HEK293 (cell line): Measurements from ENCODE around the gene ACER3.

Experiments used
- CTCF ChIA-PET: fragments of 350-600 bp; formaldehyde crosslinking; extraction: SDS; loops from one replicate; lab custom pipeline; 2021; ENCODE audit warnings: antibody characterized with exemption; lab: Yijun Ruan, JAX
- POLR2A ChIA-PET: fragments of 300-600 bp; formaldehyde crosslinking; extraction: SDS; loops from one replicate; lab custom pipeline; 2020; ENCODE audit warnings: antibody characterized with exemption, inconsistent platforms; lab: Yijun Ruan, JAX
- H3K27ac ChIP-seq: fragments of 200-500 bp; sonication (Bioruptor generic); 2 replicates; pipeline ENCODE4 v1.5.1; 2014; ENCODE audit warnings: low read depth, low read length, control low read depth, inconsistent platforms; ENCODE audit errors: extremely low read depth
- H3K36me3 ChIP-seq, 2 experiments: fragments of 200-500 bp in 1 of 2; sonication (Bioruptor generic) in 1 of 2; 1 replicate in 1 of 2; 2 replicates in 1 of 2; pipeline ENCODE4 v1.5.1; 2014 to 2017; ENCODE audit warnings: inconsistent platforms in 2 of 2, low read length in 2 of 2; ENCODE audit not compliant: control insufficient read depth in 2 of 2, insufficient read depth in 1 of 2
- H3K4me1 ChIP-seq: fragments of 200-500 bp; sonication (Bioruptor generic); 2 replicates; pipeline ENCODE4 v1.5.1; 2014; ENCODE audit warnings: mild to moderate bottlenecking, low read length, inconsistent platforms; ENCODE audit not compliant: control insufficient read depth, insufficient read depth
- H3K4me3 ChIP-seq: 2 replicates; pipeline ENCODE4 v1.5.1; 2011; ENCODE audit warnings: low read depth, mild to moderate bottlenecking, control low read depth, low read length, moderate library complexity
- H3K9me3 ChIP-seq: fragments of 200-500 bp; sonication (Bioruptor generic); 2 replicates; pipeline ENCODE4 v1.5.1; 2014; ENCODE audit warnings: low read depth, low read length, inconsistent platforms; ENCODE audit not compliant: control insufficient read depth, insufficient read depth
- EGR2 ChIP-seq: fragments of 450-650 bp; formaldehyde crosslinking; IDR thresholded peaks from 2 replicates; pipeline ENCODE4 v1.5.1; 2016; ENCODE audit warnings: low read depth, missing biosample characterization, missing genetic modification characterization
- FEZF1 ChIP-seq: fragments of 450-650 bp; formaldehyde crosslinking; IDR thresholded peaks from 2 replicates; pipeline ENCODE4 v1.5.1; 2016; ENCODE audit warnings: missing biosample characterization, missing genetic modification characterization
- GLI4 ChIP-seq: fragments of 450-650 bp; formaldehyde crosslinking; IDR thresholded peaks from 2 replicates; pipeline ENCODE4 v1.5.1; 2016; ENCODE audit warnings: missing biosample characterization, missing genetic modification characterization
- HOXD13 ChIP-seq: sonication (generic); formaldehyde crosslinking; IDR thresholded peaks from 2 replicates; pipeline ENCODE4 v1.8.0; 2022; ENCODE audit warnings: missing genetic modification reagents, borderline replicate concordance
- MZF1 ChIP-seq: fragments of 450-650 bp; formaldehyde crosslinking; IDR thresholded peaks from 2 replicates; pipeline ENCODE4 v1.5.1; 2017; ENCODE audit warnings: missing biosample characterization, missing genetic modification characterization, borderline replicate concordance
- OSR2 ChIP-seq: fragments of 450-650 bp; formaldehyde crosslinking; IDR thresholded peaks from 2 replicates; pipeline ENCODE4 v1.5.1; 2016; ENCODE audit warnings: missing biosample characterization, missing genetic modification characterization
- PRDM1 ChIP-seq: fragments of 450-650 bp; formaldehyde crosslinking; IDR thresholded peaks from 2 replicates; pipeline ENCODE4; 2016; ENCODE audit warnings: missing biosample characterization, missing genetic modification characterization
- REPIN1 ChIP-seq: fragments of 450-650 bp; formaldehyde crosslinking; IDR thresholded peaks from 2 replicates; pipeline ENCODE4 v1.5.1; 2017; ENCODE audit warnings: missing biosample characterization, missing genetic modification characterization, low read depth
- YY1 ChIP-seq: fragments of 450-650 bp; formaldehyde crosslinking; IDR thresholded peaks from 2 replicates; pipeline ENCODE4 v1.5.1; 2018; ENCODE audit warnings: missing biosample characterization, missing genetic modification characterization
- ZNF157 ChIP-seq: fragments of 450-650 bp; formaldehyde crosslinking; IDR thresholded peaks from 2 replicates; pipeline ENCODE4 v1.5.1; 2016; ENCODE audit warnings: missing biosample characterization, missing genetic modification characterization
- ZNF16 ChIP-seq: fragments of 450-650 bp; formaldehyde crosslinking; IDR thresholded peaks from 2 replicates; pipeline ENCODE4 v1.5.1; 2016; ENCODE audit warnings: low read depth, missing biosample characterization, missing genetic modification characterization
- ZNF184 ChIP-seq: fragments of 450-650 bp; IDR thresholded peaks from 2 replicates; pipeline ENCODE4 v1.5.1; 2018; ENCODE audit warnings: missing biosample characterization, mild to moderate bottlenecking, missing genetic modification characterization
- ZNF248 ChIP-seq: fragments of 450-650 bp; formaldehyde crosslinking; IDR thresholded peaks from 2 replicates; pipeline ENCODE4 v1.5.1; 2017; ENCODE audit warnings: missing biosample characterization, missing genetic modification characterization
- ZNF292 ChIP-seq: fragments of 450-650 bp; formaldehyde crosslinking; IDR thresholded peaks from 2 replicates; pipeline ENCODE4 v1.5.1; 2016; ENCODE audit warnings: low read depth, missing biosample characterization, missing genetic modification characterization, borderline replicate concordance
- ZNF600 ChIP-seq: fragments of 450-650 bp; formaldehyde crosslinking; IDR thresholded peaks from 2 replicates; pipeline ENCODE4 v1.5.1; 2016; ENCODE audit warnings: missing biosample characterization, missing genetic modification characterization
- ZNF639 ChIP-seq: fragments of 450-650 bp; formaldehyde crosslinking; IDR thresholded peaks from 2 replicates; pipeline ENCODE4 v1.5.1; 2016; ENCODE audit warnings: missing biosample characterization, missing genetic modification characterization
- ZNF654 ChIP-seq: fragments of 450-650 bp; formaldehyde crosslinking; IDR thresholded peaks from 2 replicates; pipeline ENCODE4 v1.5.1; 2016; ENCODE audit warnings: low read depth, missing biosample characterization, missing genetic modification characterization
- ZNF76 ChIP-seq: fragments of 450-650 bp; formaldehyde crosslinking; IDR thresholded peaks from 2 replicates; pipeline ENCODE4; 2016; ENCODE audit warnings: low read depth, missing biosample characterization, missing genetic modification characterization, borderline replicate concordance
- ZNF785 ChIP-seq: fragments of 450-650 bp; formaldehyde crosslinking; IDR thresholded peaks from 2 replicates; pipeline ENCODE4 v1.5.1; 2016; ENCODE audit warnings: missing biosample characterization, missing genetic modification characterization
- ZSCAN18 ChIP-seq: fragments of 450-650 bp; formaldehyde crosslinking; IDR thresholded peaks from 2 replicates; pipeline ENCODE4 v1.5.1; 2016; ENCODE audit warnings: missing biosample characterization, missing genetic modification characterization
- TF ChIP-seq, protein P1 (sequence below): fragments of 450-650 bp; formaldehyde crosslinking; IDR thresholded peaks from 2 replicates; pipeline ENCODE4 v1.5.1; 2016; ENCODE audit warnings: missing biosample characterization, missing genetic modification characterization
- TF ChIP-seq, protein P2 (sequence below): IDR thresholded peaks from 2 replicates; pipeline ENCODE4 v1.6.1; 2011; ENCODE audit warnings: mild to moderate bottlenecking, low read depth, low read length, borderline replicate concordance
- TF ChIP-seq, protein P3 (sequence below): fragments of 450-650 bp; formaldehyde crosslinking; IDR thresholded peaks from 2 replicates; pipeline ENCODE4 v1.5.1; 2017; ENCODE audit warnings: missing biosample characterization, missing genetic modification characterization

Gene ACER3

GRCh38 chr11:76911415-76911808 lies 50.7 kb downstream of the ACER3 start (continued):
- TF ChIP-seq, protein P1, sequence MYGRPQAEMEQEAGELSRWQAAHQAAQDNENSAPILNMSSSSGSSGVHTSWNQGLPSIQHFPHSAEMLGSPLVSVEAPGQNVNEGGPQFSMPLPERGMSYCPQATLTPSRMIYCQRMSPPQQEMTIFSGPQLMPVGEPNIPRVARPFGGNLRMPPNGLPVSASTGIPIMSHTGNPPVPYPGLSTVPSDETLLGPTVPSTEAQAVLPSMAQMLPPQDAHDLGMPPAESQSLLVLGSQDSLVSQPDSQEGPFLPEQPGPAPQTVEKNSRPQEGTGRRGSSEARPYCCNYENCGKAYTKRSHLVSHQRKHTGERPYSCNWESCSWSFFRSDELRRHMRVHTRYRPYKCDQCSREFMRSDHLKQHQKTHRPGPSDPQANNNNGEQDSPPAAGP, result no peak
- no peak for TF ChIP-seq ZNF292 (tag by site-specific recombination)
- no peak for TF ChIP-seq ZNF76 (tag by site-specific recombination)
- no peak for TF ChIP-seq ZNF184 (tag by site-specific recombination)
- TF ChIP-seq OSR2 (tag by site-specific recombination), result no peak
- TF ChIP-seq MZF1 (tag by site-specific recombination), result no peak
- no peak for TF ChIP-seq REPIN1 (tag by site-specific recombination)
- no peak for TF ChIP-seq GLI4 (tag by site-specific recombination)
- no peak for TF ChIP-seq ZNF157 (tag by site-specific recombination)
- no peak for TF ChIP-seq ZNF639 (tag by site-specific recombination)
- TF ChIP-seq ZNF16 (tag by site-specific recombination), result no peak
- TF ChIP-seq HOXD13, result no peak
- TF ChIP-seq, all 188 proteins: peak for 0

GRCh38 chr11:76916712-76917111 lies 56.0 kb downstream of the ACER3 start:
- ChIA-PET CTCF (interaction anchor here (0.6 to 7.4 kb wide), 6 partner anchors 9 to 193 kb away, joined by 3 to 139 read pairs (median 38); partner anchors contain the start of gene CAPN5), POLR2A (no interaction called here)
- Histone ChIP-seq H3K9me3 (no peaks in the 10 kb centered on the region), H3K27ac (no peak overlapping the region), H3K36me3 (no peaks in the 10 kb centered on the region), H3K4me1 (no peaks in the 10 kb centered on the region), H3K4me3 (no peak overlapping the region)
- TF ChIP-seq ZNF785 (tag by site-specific recombination), result no peak
- 0 out of 2 replicates have a peak, but pooled peaks have one; percentile 51 for TF ChIP-seq ZNF600 (tag by site-specific recombination)

DNA sequence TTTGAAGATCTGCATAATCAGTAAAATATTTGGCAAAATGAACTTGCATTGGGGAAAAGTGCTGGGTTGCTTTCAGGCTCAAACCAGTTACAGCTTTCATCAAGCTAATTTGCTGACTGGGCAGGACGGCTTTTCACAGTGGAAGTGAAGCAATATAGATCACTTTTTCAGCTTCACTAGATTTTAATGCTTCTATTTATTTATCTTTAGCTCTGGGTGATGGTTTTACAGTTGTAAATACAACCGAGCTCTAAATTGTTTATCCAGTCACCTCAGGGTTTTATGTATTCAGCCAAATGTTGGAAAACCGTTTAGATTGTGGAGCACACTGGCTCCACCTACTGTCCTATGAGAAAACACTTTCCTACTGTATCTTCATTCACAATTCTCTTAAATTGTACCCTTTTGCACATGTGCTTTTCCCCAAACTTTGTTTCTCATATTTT lies 58.2 kb downstream of the ACER3 start:
- TF ChIP-seq, protein P2, sequence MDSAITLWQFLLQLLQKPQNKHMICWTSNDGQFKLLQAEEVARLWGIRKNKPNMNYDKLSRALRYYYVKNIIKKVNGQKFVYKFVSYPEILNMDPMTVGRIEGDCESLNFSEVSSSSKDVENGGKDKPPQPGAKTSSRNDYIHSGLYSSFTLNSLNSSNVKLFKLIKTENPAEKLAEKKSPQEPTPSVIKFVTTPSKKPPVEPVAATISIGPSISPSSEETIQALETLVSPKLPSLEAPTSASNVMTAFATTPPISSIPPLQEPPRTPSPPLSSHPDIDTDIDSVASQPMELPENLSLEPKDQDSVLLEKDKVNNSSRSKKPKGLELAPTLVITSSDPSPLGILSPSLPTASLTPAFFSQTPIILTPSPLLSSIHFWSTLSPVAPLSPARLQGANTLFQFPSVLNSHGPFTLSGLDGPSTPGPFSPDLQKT, result no peak
- TF ChIP-seq FEZF1 (tag by site-specific recombination) (peak; percentile 34; the same call in 1 of the 2 replicates), ZSCAN18 (tag by site-specific recombination) (no peak), YY1 (tag by site-specific recombination) (no peak), PRDM1 (tag by site-specific recombination) (peak; percentile 87), ZNF248 (tag by site-specific recombination) (no peak), EGR2 (no peak), ZNF654 (peak; percentile 88)
- TF ChIP-seq, protein P3, sequence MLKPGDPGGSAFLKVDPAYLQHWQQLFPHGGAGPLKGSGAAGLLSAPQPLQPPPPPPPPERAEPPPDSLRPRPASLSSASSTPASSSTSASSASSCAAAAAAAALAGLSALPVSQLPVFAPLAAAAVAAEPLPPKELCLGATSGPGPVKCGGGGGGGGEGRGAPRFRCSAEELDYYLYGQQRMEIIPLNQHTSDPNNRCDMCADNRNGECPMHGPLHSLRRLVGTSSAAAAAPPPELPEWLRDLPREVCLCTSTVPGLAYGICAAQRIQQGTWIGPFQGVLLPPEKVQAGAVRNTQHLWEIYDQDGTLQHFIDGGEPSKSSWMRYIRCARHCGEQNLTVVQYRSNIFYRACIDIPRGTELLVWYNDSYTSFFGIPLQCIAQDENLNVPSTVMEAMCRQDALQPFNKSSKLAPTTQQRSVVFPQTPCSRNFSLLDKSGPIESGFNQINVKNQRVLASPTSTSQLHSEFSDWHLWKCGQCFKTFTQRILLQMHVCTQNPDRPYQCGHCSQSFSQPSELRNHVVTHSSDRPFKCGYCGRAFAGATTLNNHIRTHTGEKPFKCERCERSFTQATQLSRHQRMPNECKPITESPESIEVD, result peak; percentile 78
- TF ChIP-seq, all 188 proteins: peak for 4
- Histone ChIP-seq H3K27ac (no peak overlapping the region), H3K4me3 (no peak overlapping the region), H3K9me3 (no peaks in the 10 kb centered on the region), H3K36me3 (no peaks in the 10 kb centered on the region), H3K4me1 (no peaks in the 10 kb centered on the region)
- ChIA-PET POLR2A (no interaction called here), CTCF (interaction anchor here (0.6 to 7.4 kb wide), 46 partner anchors 11 to 216 kb away, joined by 3 to 139 read pairs (median 6); partner anchors contain the start of gene TSKU)
